Vein endothelial cell (primary cell): ENCODE results near the gene PROK2. TPM values are rescaled to one million over a fixed set of nuclear protein-coding genes. Genes with fewer than 3 reads are reported as not detected.

ENCODE experiments used
- small RNA-seq: library from RNA; depleted of rRNA; stranded (forward); fragments of <200 nt; gene quantifications from one replicate; pipeline ENCODE3, GENCODE V24; 2012
- total RNA-seq: library from RNA; depleted of rRNA; stranded (reverse); fragments of >200 nt; gene quantifications from 2 replicates; pipeline ENCODE4 v1.2.3, GENCODE V29; 2012

Gene PROK2, protein sequence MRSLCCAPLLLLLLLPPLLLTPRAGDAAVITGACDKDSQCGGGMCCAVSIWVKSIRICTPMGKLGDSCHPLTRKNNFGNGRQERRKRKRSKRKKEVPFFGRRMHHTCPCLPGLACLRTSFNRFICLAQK
- total RNA-seq, result not detected in 2 replicates

DNA sequence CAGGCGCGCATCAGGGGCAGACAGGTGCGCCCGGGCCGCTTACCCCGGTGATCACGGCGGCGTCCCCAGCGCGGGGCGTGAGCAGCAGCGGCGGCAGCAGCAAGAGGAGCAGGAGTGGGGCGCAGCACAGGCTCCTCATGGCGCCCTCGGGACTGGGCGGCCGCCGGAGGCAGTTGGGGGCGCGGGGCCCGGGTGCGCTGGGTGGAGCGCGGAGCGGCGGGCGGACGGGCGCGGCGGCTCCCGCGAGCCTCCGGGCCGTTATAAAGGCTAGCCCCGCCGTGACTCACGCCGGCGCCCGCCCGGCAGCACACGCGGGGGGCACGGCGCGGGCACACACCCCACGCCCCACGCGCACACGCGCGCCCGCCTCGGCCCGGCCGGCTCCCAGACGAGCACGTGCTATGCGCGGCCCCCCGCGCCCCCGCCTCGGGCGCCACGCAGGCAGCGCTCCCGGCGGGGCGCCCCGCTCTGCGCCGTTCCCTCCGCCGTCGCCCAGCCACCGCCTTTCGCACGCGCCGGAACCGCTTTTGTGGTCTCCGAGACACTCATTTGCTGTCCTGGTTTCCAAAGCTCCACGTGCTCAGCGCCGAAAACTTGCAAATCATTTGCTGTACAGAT lies at the start of gene PROK2:
PROK2 (minus strand) TSS at position 235 of the 618 bp plus-strand sequence; CDS start at position 139, 96 bp downstream.

DNA sequence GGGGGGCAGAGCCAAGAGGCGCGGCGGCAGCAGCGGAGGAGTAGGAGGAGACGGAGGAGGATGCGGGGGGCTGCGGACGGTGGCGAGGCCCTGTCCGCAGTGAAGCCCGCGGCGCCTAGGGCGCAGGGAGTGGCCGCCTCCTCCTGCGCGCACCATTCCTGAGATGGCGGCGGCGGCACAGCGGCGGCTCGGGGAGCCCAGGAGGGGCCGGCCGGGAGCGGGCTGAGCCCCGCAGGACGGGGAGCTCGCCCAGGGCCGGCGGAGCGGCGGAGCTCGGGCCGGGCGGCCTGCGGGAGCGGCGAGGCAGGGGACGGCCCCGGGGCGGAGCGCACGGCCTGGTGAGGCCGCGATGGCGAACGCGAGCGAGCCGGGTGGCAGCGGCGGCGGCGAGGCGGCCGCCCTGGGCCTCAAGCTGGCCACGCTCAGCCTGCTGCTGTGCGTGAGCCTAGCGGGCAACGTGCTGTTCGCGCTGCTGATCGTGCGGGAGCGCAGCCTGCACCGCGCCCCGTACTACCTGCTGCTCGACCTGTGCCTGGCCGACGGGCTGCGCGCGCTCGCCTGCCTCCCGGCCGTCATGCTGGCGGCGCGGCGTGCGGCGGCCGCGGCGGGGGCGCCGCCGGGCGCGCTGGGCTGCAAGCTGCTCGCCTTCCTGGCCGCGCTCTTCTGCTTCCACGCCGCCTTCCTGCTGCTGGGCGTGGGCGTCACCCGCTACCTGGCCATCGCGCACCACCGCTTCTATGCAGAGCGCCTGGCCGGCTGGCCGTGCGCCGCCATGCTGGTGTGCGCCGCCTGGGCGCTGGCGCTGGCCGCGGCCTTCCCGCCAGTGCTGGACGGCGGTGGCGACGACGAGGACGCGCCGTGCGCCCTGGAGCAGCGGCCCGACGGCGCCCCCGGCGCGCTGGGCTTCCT lies 31.0 kb downstream of the PROK2 start, which contains the start of gene GPR27:
GPR27 (plus strand) TSS at position 155 of the 909 bp plus-strand sequence; CDS start at position 350, 195 bp downstream.

DNA sequence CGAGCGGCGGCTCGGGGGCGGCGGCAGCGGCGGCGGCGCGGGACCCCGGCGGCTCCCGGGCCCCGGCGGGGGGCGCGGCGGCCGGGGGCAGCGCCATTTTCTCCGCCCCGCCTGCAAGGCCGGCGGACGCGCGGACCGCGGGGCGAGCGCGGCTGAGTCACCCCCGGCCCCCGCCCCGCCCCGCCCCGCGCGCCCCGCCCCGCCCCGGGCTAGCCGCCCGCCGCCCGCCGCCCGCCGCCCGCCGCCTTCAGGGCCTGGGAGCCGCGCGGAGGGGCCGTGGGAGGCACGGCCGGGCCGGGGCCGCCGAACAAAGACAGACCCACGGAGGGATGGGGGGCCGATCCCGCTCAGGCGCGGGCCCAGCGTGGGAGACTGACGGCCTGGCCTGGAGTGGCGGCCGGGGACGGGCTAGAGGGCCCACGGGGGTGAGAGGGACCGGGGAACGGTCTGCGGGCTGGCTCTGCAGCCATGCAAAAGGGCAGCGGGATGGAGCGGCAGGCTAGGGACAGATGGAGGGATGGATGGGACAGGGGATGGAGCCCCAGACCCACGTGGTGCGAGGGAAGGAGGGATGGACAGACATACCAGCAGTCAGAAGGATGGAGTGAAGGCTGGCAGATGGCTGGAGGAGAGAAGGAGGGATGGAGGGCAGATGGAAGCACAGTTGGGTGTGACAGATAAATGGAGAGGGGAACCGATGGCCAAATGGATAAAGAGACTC lies 59.5 kb downstream of the PROK2 start, which contains the start of gene EIF4E3:
EIF4E3 (minus strand) TSS at position 132 of the 721 bp plus-strand sequence; CDS start at position 97, 35 bp downstream.

Small RNAs within 50 kb of the gene (small RNA-seq; reads per million reads assigned to genes)
- not detected for gene RN7SL271P

Other genes starting within 250 kb of the PROK2 start
- gene FOXP1, start 201.4 kb downstream of the PROK2 start, total RNA-seq, result 116 and 142 TPM in 2 replicates
- 2.0 and 2.7 TPM in 2 replicates for gene EIF4E3, start 59.7 kb downstream of the PROK2 start, total RNA-seq
- not detected in 2 replicates for gene GPR27, start 31.3 kb downstream of the PROK2 start, total RNA-seq